CD14-positive monocyte (primary cell): ENCODE results near the gene JAML. TPM values are rescaled to one million over a fixed set of nuclear protein-coding genes. Genes with fewer than 3 reads are reported as not detected.

Source experiments
- DNase-seq, 3 donors: peaks; one replicate each; pipeline ENCODE4 v3.0.0-alpha.2; 2011 to 2022
- H2AFZ ChIP-seq: 2 replicates; pipeline ENCODE4 v1.6.0; 2012; ENCODE audit warnings: mild to moderate bottlenecking, low read depth, low read length, inconsistent platforms; ENCODE audit not compliant: insufficient read depth, poor library complexity, severe bottlenecking
- H3K27ac ChIP-seq, 2 donors: 1 replicate in 1 of 2; 2 replicates in 1 of 2; pipeline ENCODE4 v1.5.1; 2012 to 2013; ENCODE audit warnings: low read length in 2 of 2, control low read depth in 1 of 2, inconsistent platforms in 1 of 2, low read depth in 1 of 2, mild to moderate bottlenecking in 1 of 2
- H3K27me3 ChIP-seq, 2 donors: one replicate each; pipeline versions ENCODE4 v1.6.0 to v1.6.1; 2011 to 2013; ENCODE audit warnings: low read length in 2 of 2; ENCODE audit not compliant: control insufficient read depth in 2 of 2, insufficient read depth in 2 of 2
- H3K36me3 ChIP-seq, 2 donors: replicated peaks in 1 of 2; 1 replicate in 1 of 2; 2 replicates in 1 of 2; pipeline versions ENCODE4 v1.5.1 to v1.6.1; 2012 to 2013; ENCODE audit warnings: low read length in 2 of 2, control low read depth in 1 of 2, inconsistent platforms in 1 of 2, mild to moderate bottlenecking in 1 of 2; ENCODE audit not compliant: insufficient read depth in 2 of 2, control insufficient read depth in 1 of 2
- H3K4me1 ChIP-seq, 2 donors: 1 replicate in 1 of 2; 2 replicates in 1 of 2; pipeline versions ENCODE4 v1.5.1 to v1.6.1; 2012 to 2013; ENCODE audit warnings: low read length in 2 of 2, control low read depth in 1 of 2, inconsistent platforms in 1 of 2, mild to moderate bottlenecking in 1 of 2, moderate library complexity in 1 of 2; ENCODE audit not compliant: insufficient read depth in 2 of 2, control insufficient read depth in 1 of 2
- H3K4me2 ChIP-seq: replicated peaks from 2 replicates; pipeline ENCODE3; 2012; ENCODE audit warnings: low read length, moderate library complexity, mild to moderate bottlenecking; ENCODE audit not compliant: poor library complexity, severe bottlenecking; ENCODE audit errors: extremely low read depth
- H3K4me3 ChIP-seq, 3 experiments: fragments of 200-600 bp in 1 of 3; sonication (generic) in 1 of 3; replicated peaks in 1 of 3; 1 replicate in 2 of 3; 2 replicates in 1 of 3; pipeline ENCODE4 v1.5.1; 2011 to 2013; ENCODE audit warnings: low read length in 3 of 3, mild to moderate bottlenecking in 3 of 3, control low read depth in 2 of 3, low read depth in 2 of 3, inconsistent platforms in 1 of 3, moderate library complexity in 1 of 3
- H3K79me2 ChIP-seq: 2 replicates; pipeline ENCODE4 v1.6.0; 2012; ENCODE audit warnings: mild to moderate bottlenecking, control low read depth, inconsistent platforms, low read length, moderate library complexity; ENCODE audit not compliant: insufficient read depth
- H3K9ac ChIP-seq: 2 replicates; pipeline ENCODE4 v1.6.0; 2017; ENCODE audit warnings: low read length, mild to moderate bottlenecking; ENCODE audit not compliant: insufficient read depth, poor library complexity, severe bottlenecking
- H3K9me3 ChIP-seq, 2 donors: replicated peaks in 1 of 2; 1 replicate in 1 of 2; 2 replicates in 1 of 2; pipeline versions ENCODE4 v1.5.1 to v1.6.1; 2012 to 2013; ENCODE audit warnings: low read length in 2 of 2, control low read depth in 1 of 2; ENCODE audit not compliant: control insufficient read depth in 1 of 2, insufficient read depth in 1 of 2
- H4K20me1 ChIP-seq: 2 replicates; pipeline ENCODE4 v1.6.0; 2012; ENCODE audit warnings: mild to moderate bottlenecking, low read length, control low read depth, moderate library complexity; ENCODE audit not compliant: insufficient read depth
- H3K27ac Mint-ChIP-seq, 7 donors: one replicate each; pipeline ENCODE4 v1.8.0; 2020; ENCODE audit warnings: mild to moderate bottlenecking in 7 of 7, mixed read lengths in 7 of 7, moderate library complexity in 6 of 7, inconsistent platforms in 2 of 7
- H3K27me3 Mint-ChIP-seq, 3 donors: one replicate each; pipeline ENCODE4 v1.8.0; 2021 to 2022; ENCODE audit warnings: low read depth in 3 of 3, mild to moderate bottlenecking in 3 of 3, mixed read lengths in 3 of 3, moderate library complexity in 3 of 3, inconsistent platforms in 1 of 3
- H3K36me3 Mint-ChIP-seq, 2 donors: one replicate each; pipeline ENCODE4 v1.8.0; 2020; ENCODE audit warnings: mixed read lengths in 2 of 2, inconsistent platforms in 1 of 2, mild to moderate bottlenecking in 1 of 2
- H3K4me1 Mint-ChIP-seq: one replicate; pipeline ENCODE4 v1.8.0; 2020; ENCODE audit warnings: mild to moderate bottlenecking, mixed read lengths
- H3K4me3 Mint-ChIP-seq, 2 donors: one replicate each; pipeline ENCODE4 v1.8.0; 2020; ENCODE audit warnings: mild to moderate bottlenecking in 2 of 2, mixed read lengths in 2 of 2, moderate library complexity in 1 of 2
- H3K9me3 Mint-ChIP-seq, 7 donors: one replicate each; pipeline ENCODE4 v1.8.0; 2020 to 2022; ENCODE audit warnings: mixed read lengths in 7 of 7, mild to moderate bottlenecking in 6 of 7, moderate library complexity in 6 of 7, inconsistent platforms in 2 of 7
- WGBS: methylation state at CpG from one replicate; pipeline ENCODE4 v1.1.5; 2013; ENCODE audit warnings: missing lambda C conversion rate; ENCODE audit not compliant: insufficient coverage; 5-methylcytosine and 5-hydroxymethylcytosine counted together
- intact Hi-C, 2 donors: fragments of 100-400 bp; cut with micrococcal nuclease; formaldehyde crosslinking; loops; one replicate each; pipeline versions ENCODE4 v1.15.0 to v1.15.1; 2023
- polyA plus RNA-seq, 3 donors: library from polyadenylated mRNA; depleted of rRNA in 1 of 3; unstranded in 2 of 3; stranded (reverse) in 1 of 3; fragments of 300-500 nt in 2 of 3; fragments of >200 nt in 1 of 3; fragmentation: Illumina TruSeq in 2 of 3; gene quantifications; 1 replicate in 2 of 3; 2 replicates in 1 of 3; pipeline ENCODE4 v1.2.3, GENCODE V29; 2012 to 2021
- TF ChIP-seq, protein P1 (sequence below): fragments of 200-600 bp; IDR thresholded peaks from one replicate; pipeline ENCODE4 v1.8.0; 2022; ENCODE audit warnings: antibody characterized with exemption, mild to moderate bottlenecking

The JAML gene
- polyA plus RNA-seq, 3 donors = 316 to 968 (median 748) TPM

DNA sequence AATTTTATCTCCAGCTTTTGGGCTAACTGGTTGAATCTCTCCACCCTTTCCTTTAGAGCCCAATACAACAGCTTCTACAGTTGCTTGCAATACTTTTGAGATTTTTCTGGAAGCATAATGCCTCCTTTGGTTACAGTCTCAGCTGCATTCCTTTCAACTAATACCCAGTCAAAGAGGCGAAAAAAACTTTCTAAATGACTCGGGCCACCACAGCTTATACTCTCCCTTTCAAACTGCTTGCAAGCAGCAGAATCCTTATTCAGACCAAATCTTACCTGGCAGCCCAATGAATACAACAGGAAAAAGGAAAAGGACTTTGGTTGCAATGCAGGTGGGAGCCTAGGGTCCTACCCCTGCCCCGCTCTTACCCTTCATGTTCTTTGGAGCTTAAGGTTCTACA, 15.8 kb downstream of the JAML start:
- peak overlapping the region in 1 of 2 donors; percentile 84 for H3K27ac ChIP-seq
- peaks cover 8% of the 10 kb centered on the region for H4K20me1 ChIP-seq
- DNase-seq = no peak
- Mint-ChIP-seq H3K27me3 (peaks cover 0 to 1% (median under 1%) of the 10 kb centered on the region in 3 donors), H3K4me1 (peaks cover 85% of the 10 kb centered on the region), H3K27ac (peak overlapping the region in 6 of 7 donors; percentile 6 to 80 (median 68)), H3K36me3 (peaks cover 51 to 61% of the 10 kb centered on the region in 2 donors), H3K4me3 (no peak overlapping the region), H3K9me3 (peaks cover 0 to 4% (median 0%) of the 10 kb centered on the region in 7 donors)
- H2AFZ ChIP-seq = no peak overlapping the region
- H3K4me2 ChIP-seq = no peak overlapping the region
- H3K9ac ChIP-seq = no peak overlapping the region
- TF ChIP-seq, protein P1, sequence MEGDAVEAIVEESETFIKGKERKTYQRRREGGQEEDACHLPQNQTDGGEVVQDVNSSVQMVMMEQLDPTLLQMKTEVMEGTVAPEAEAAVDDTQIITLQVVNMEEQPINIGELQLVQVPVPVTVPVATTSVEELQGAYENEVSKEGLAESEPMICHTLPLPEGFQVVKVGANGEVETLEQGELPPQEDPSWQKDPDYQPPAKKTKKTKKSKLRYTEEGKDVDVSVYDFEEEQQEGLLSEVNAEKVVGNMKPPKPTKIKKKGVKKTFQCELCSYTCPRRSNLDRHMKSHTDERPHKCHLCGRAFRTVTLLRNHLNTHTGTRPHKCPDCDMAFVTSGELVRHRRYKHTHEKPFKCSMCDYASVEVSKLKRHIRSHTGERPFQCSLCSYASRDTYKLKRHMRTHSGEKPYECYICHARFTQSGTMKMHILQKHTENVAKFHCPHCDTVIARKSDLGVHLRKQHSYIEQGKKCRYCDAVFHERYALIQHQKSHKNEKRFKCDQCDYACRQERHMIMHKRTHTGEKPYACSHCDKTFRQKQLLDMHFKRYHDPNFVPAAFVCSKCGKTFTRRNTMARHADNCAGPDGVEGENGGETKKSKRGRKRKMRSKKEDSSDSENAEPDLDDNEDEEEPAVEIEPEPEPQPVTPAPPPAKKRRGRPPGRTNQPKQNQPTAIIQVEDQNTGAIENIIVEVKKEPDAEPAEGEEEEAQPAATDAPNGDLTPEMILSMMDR = no peak
- peaks cover 82 to 91% of the 10 kb centered on the region in 2 donors for H3K4me1 ChIP-seq
- intact Hi-C loops = loop anchor here in 1 of 2 donors (10.0 kb wide), 1 partner anchor 276 kb away; no protein-coding TSS in a partner anchor
- H3K9me3 ChIP-seq = no peaks in the 10 kb centered on the region
- H3K27me3 ChIP-seq = no peaks in the 10 kb centered on the region
- peaks cover 71 to 76% of the 10 kb centered on the region in 2 donors for H3K36me3 ChIP-seq
- no peak overlapping the region for H3K4me3 ChIP-seq
- WGBS = 100% methylated on average over 1 of the region's 3 CpGs
- peaks cover 76% of the 10 kb centered on the region for H3K79me2 ChIP-seq

DNA sequence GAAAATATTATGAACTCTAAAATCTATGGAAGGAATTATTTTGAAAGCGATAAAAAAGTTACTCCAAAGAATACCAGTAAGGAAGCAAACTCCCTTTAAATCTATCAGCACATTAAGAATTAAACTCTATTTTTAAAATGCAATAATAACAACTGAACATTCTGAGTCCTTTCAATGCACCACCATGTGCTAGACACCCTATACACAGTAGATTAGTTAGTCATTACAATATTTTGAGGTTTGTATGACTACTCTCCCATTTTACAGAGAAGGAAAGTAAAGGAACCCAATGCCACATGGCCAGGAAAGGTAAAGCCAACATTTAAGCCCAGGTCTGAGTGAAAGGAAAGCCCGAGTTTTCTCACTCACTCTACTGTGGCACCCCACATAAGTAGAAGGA, 17.7 kb downstream of the JAML start:
- peak overlapping the region; percentile 81 to 95 (median 93) for H3K27ac Mint-ChIP-seq
- H3K36me3 ChIP-seq = peaks cover 84 to 89% of the 10 kb centered on the region in 2 donors

More for the DNA sequence above, 17.7 kb downstream of the JAML start:
- peak overlapping the region; percentile 42 for H3K9ac ChIP-seq
- peaks cover 63 to 72% of the 10 kb centered on the region in 2 donors for H3K4me1 ChIP-seq
- intact Hi-C loops = loop anchor here in 1 of 2 donors (10.0 kb wide), 1 partner anchor 278 kb away; no protein-coding TSS in a partner anchor
- no peak for DNase-seq
- H3K27me3 ChIP-seq = no peaks in the 10 kb centered on the region
- H3K9me3 ChIP-seq = no peaks in the 10 kb centered on the region
- Mint-ChIP-seq H3K9me3 (peaks cover 0 to 2% (median 0%) of the 10 kb centered on the region in 7 donors), H3K4me1 (peaks cover 65% of the 10 kb centered on the region), H3K4me3 (peak overlapping the region in 1 of 2 donors; percentile 46), H3K36me3 (peaks cover 42 to 43% of the 10 kb centered on the region in 2 donors), H3K27me3 (no peaks in the 10 kb centered on the region)
- peaks cover 62% of the 10 kb centered on the region for H3K79me2 ChIP-seq
- no peak overlapping the region for H2AFZ ChIP-seq
- H4K20me1 ChIP-seq = peaks cover 20% of the 10 kb centered on the region
- H3K4me3 ChIP-seq = peak overlapping the region in 1 of 3 experiments; percentile 60
- peak overlapping the region; percentile 65 for H3K4me2 ChIP-seq
- peak overlapping the region in 1 of 2 donors; percentile 84 for H3K27ac ChIP-seq
- no CpG with 5 or more reads among the region's 2 CpGs for WGBS
- TF ChIP-seq, protein P1 = no peak
